OCI-LY7 (cell line): ENCODE data around the gene TTC6. TPM values are rescaled to one million over a fixed set of nuclear protein-coding genes. Genes with fewer than 3 reads are reported as not detected.

Experiments used
- BruUV-seq: library from RNA; stranded (reverse); fragments of 400-500 nt; replicated peaks from 2 replicates; lab custom pipeline; 2021; lab: Mats Ljungman, UMichigan
- CTCF ChIA-PET: fragments of 300-600 bp; sonication (Branson Sonifier 250); formaldehyde crosslinking; loops from one replicate; lab custom pipeline; 2022; ENCODE audit warnings: antibody characterized with exemption; ENCODE audit not compliant: unreplicated experiment; lab: Charles Lee
- POLR2A ChIA-PET: fragments of 300-600 bp; sonication (Branson Sonifier 250); formaldehyde crosslinking; loops from one replicate; lab custom pipeline; 2022; ENCODE audit warnings: antibody characterized with exemption; lab: Charles Lee
- DNase-seq: peaks from one replicate; pipeline ENCODE4 v3.0.0-alpha.2; 2015; ENCODE audit warnings: low spot score
- H2AFZ ChIP-seq: fragments of 200-600 bp; sonication (generic), shearing (Covaris generic); 2 replicates; pipeline ENCODE4 v1.6.1; 2014; ENCODE audit warnings: mild to moderate bottlenecking, antibody characterized with exemption, low read length, moderate library complexity
- H3K27ac ChIP-seq: fragments of 200-600 bp; sonication (generic); 2 replicates; pipeline ENCODE4 v1.5.1; 2014; ENCODE audit warnings: mixed run types, low read depth, mild to moderate bottlenecking, moderate library complexity, low read length, inconsistent platforms; ENCODE audit not compliant: poor library complexity, severe bottlenecking
- H3K36me3 ChIP-seq: fragments of 200-600 bp; sonication (generic); 2 replicates; pipeline ENCODE4 v1.6.1; 2014; ENCODE audit warnings: mild to moderate bottlenecking, antibody characterized with exemption, low read length, moderate library complexity, mixed read lengths; ENCODE audit not compliant: insufficient read depth
- H3K4me1 ChIP-seq: fragments of 200-600 bp; sonication (generic); 2 replicates; pipeline ENCODE4 v1.5.1; 2014; ENCODE audit warnings: mild to moderate bottlenecking, low read length; ENCODE audit not compliant: insufficient read depth, poor library complexity, severe bottlenecking
- H3K4me2 ChIP-seq: fragments of 200-600 bp; sonication (generic); 2 replicates; pipeline ENCODE4 v1.6.1; 2014; ENCODE audit warnings: mild to moderate bottlenecking, low read length
- H3K4me3 ChIP-seq: fragments of 200-600 bp; sonication (generic); 2 replicates; pipeline ENCODE4 v1.5.1; 2014; ENCODE audit warnings: mild to moderate bottlenecking, low read depth, low read length; ENCODE audit not compliant: poor library complexity, severe bottlenecking
- H3K79me2 ChIP-seq: fragments of 200-600 bp; sonication (generic); 2 replicates; pipeline ENCODE4 v1.6.1; 2016; ENCODE audit warnings: low read depth, mild to moderate bottlenecking, low read length, moderate library complexity, mixed read lengths; ENCODE audit not compliant: insufficient read depth
- H3K9me2 ChIP-seq: fragments of 200-600 bp; sonication (generic); 2 replicates; pipeline ENCODE4 v1.6.1; 2016; ENCODE audit warnings: mild to moderate bottlenecking, low read length, mixed read lengths; ENCODE audit not compliant: insufficient read depth
- H3K9me3 ChIP-seq: fragments of 200-600 bp; sonication (generic); 2 replicates; pipeline ENCODE4 v1.6.1; 2014; ENCODE audit warnings: mild to moderate bottlenecking, mixed run types, low read length, mixed read lengths
- H4K20me1 ChIP-seq: fragments of 200-600 bp; sonication (generic); 2 replicates; pipeline ENCODE4 v1.6.1; 2014; ENCODE audit warnings: mild to moderate bottlenecking, antibody characterized with exemption, low read length, moderate library complexity, mixed read lengths; ENCODE audit not compliant: insufficient read depth
- EZH2phosphoT487 ChIP-seq: fragments of 200-600 bp; sonication (generic); IDR thresholded peaks from 2 replicates; pipeline ENCODE4 v1.6.1; 2018; ENCODE audit warnings: low read depth, borderline replicate concordance, mild to moderate bottlenecking, mixed run types, antibody characterized with exemption, low read length, moderate library complexity, mixed read lengths
- intact Hi-C: fragments of 100-400 bp; cut with micrococcal nuclease; formaldehyde crosslinking; loops from one replicate; pipeline ENCODE4 v1.10.0; 2022; ENCODE audit not compliant: unreplicated experiment
- total RNA-seq, 2 experiments: library from RNA; depleted of rRNA in 1 of 2; stranded (reverse); fragments of >200 nt in 1 of 2; shearing (Covaris generic) in 1 of 2; gene quantifications; 2 replicates each; pipeline ENCODE4 v1.2.3, GENCODE V29; 2014 to 2022
- TF ChIP-seq, protein P1 (sequence below): fragments of 200-600 bp; sonication (generic); conservative IDR thresholded peaks from 2 replicates; pipeline ENCODE4 v1.5.1; 2014; ENCODE audit warnings: mild to moderate bottlenecking, antibody characterized with exemption, low read length, moderate library complexity, mixed read lengths

TTC6 gene
- total RNA-seq, 2 experiments from 2014 or later = not detected

DNA sequence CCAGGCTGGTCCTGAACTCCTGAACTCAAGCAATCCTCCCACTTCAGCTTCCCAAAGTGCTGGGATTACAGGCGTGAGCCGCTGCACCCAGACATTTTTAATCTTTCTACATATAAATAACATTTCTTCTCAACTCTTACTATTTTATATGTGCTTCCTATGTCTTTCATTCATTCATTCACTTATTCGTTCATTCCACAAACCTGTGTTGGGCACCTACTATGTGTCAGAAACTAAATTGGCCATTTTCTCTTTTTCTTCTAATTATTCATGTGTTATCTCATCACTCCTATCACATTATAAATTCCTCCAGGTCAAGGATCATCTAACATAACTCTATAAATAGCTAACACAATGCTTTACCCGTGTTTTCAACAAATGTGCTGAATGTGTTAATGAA lies 24.0 kb upstream of the TTC6 start:
- Histone ChIP-seq H3K9me2 (no peaks in the 10 kb centered on the region), H3K4me2 (no peak overlapping the region), H3K79me2 (no peaks in the 10 kb centered on the region), H3K9me3 (no peaks in the 10 kb centered on the region), H4K20me1 (no peaks in the 10 kb centered on the region), H3K27ac (no peak overlapping the region), H2AFZ (no peak overlapping the region), H3K36me3 (no peaks in the 10 kb centered on the region), H3K4me3 (no peak overlapping the region), H3K4me1 (no peaks in the 10 kb centered on the region)
- intact Hi-C loops = no loop called here
- DNase-seq = no peak
- no TSS peak for BruUV-seq
- ChIA-PET CTCF (no interaction called here), POLR2A (interaction anchor here (0.7 kb wide), 1 partner anchor 9 kb away, joined by 3 read pairs; no protein-coding TSS in a partner anchor)
- no peak for TF ChIP-seq EZH2phosphoT487
- TF ChIP-seq, protein P1, sequence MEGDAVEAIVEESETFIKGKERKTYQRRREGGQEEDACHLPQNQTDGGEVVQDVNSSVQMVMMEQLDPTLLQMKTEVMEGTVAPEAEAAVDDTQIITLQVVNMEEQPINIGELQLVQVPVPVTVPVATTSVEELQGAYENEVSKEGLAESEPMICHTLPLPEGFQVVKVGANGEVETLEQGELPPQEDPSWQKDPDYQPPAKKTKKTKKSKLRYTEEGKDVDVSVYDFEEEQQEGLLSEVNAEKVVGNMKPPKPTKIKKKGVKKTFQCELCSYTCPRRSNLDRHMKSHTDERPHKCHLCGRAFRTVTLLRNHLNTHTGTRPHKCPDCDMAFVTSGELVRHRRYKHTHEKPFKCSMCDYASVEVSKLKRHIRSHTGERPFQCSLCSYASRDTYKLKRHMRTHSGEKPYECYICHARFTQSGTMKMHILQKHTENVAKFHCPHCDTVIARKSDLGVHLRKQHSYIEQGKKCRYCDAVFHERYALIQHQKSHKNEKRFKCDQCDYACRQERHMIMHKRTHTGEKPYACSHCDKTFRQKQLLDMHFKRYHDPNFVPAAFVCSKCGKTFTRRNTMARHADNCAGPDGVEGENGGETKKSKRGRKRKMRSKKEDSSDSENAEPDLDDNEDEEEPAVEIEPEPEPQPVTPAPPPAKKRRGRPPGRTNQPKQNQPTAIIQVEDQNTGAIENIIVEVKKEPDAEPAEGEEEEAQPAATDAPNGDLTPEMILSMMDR = no peak

DNA sequence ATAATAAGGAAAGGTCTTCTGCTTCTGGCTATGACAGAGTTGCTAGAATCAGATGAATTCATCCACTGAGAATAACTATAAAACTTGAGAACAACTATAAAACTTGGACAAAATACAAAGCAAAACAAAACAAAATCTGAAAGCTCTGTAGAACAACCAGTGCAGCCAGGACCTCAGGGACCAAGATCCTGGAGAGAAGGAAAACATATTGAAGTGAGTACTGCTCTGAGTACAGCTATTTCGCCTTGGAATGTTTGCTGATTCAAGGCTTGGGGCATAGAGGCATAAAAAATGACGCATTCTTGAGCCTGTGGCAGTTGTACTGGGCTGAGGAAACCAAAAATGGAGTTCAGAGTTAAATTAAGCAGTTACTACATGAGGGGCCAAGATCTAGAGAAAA lies 22.1 kb upstream of the TTC6 start:
- ChIA-PET POLR2A (interaction anchor here (0.5 to 0.6 kb wide), 2 partner anchors 31 to 35 kb away, joined by 3 read pairs; no protein-coding TSS in a partner anchor), CTCF (no interaction called here)
- H3K27ac ChIP-seq = no peak overlapping the region
- DNase-seq = no peak
- no TSS peak for BruUV-seq
- H3K4me2 ChIP-seq = no peak overlapping the region
- H3K9me2 ChIP-seq = no peaks in the 10 kb centered on the region
- H2AFZ ChIP-seq = no peak overlapping the region
- intact Hi-C loops = no loop called here
- no peaks in the 10 kb centered on the region for H3K79me2 ChIP-seq
- no peaks in the 10 kb centered on the region for H3K9me3 ChIP-seq
- no peaks in the 10 kb centered on the region for H3K4me1 ChIP-seq
- H3K36me3 ChIP-seq = no peaks in the 10 kb centered on the region
- TF ChIP-seq EZH2phosphoT487 = no peak
- TF ChIP-seq, protein P1 = no peak
- H4K20me1 ChIP-seq = no peaks in the 10 kb centered on the region
- no peak overlapping the region for H3K4me3 ChIP-seq

DNA sequence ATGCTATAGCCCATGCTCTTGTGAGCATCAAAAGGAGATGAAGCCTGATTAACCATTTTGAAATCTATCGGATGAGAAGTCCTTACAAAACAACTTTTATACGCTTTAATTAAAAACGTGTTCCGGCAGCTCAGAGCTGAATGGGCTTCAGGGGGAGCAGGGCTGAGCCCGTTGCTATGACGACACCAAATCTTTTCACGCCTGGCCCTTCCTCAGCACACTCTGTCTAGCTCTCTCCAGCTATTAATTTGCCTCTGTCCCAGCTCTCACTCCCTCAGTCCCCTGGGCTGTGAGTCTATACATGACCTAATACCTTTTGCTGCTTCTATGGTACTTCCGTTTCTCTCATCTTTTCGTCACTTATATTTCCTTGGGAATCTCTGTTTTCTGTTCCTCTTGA lies 16.2 kb upstream of the TTC6 start:
- Histone ChIP-seq H3K27ac (no peak overlapping the region), H3K79me2 (no peaks in the 10 kb centered on the region), H3K9me3 (no peaks in the 10 kb centered on the region), H2AFZ (no peak overlapping the region), H3K9me2 (no peaks in the 10 kb centered on the region), H4K20me1 (no peaks in the 10 kb centered on the region; the same call in 1 of the 2 replicates), H3K36me3 (no peaks in the 10 kb centered on the region), H3K4me3 (no peak overlapping the region), H3K4me1 (no peaks in the 10 kb centered on the region), H3K4me2 (no peak overlapping the region)
- ChIA-PET POLR2A (no interaction called here), CTCF (no interaction called here)
- BruUV-seq = no TSS peak
- no peak for DNase-seq
- no peak for TF ChIP-seq EZH2phosphoT487
- TF ChIP-seq, protein P1 = no peak
- intact Hi-C loops = no loop called here
